Left ventricle myocardium superior (tissue), 1 donor: ENCODE measurements around the gene NDUFAF2. TPM values are rescaled to one million over a fixed set of nuclear protein-coding genes. Genes with fewer than 3 reads are reported as not detected.
"Not testable (repeated sequence)": the region's sequence is repeated elsewhere in the genome, so short reads cannot be mapped to it uniquely, and the experiment has no call there.

ENCODE experiments used
- ATAC-seq: fragments of 200-7000 bp; cut with Tn5 transposase; one replicate; pipeline ENCODE4 v1.9.1; 2020; ENCODE audit warnings: mild to moderate bottlenecking, moderate library complexity
- DNase-seq: peaks from one replicate; pipeline ENCODE4 v3.0.0-alpha.2; 2020
- intact Hi-C: fragments of 100-400 bp; cut with micrococcal nuclease; formaldehyde crosslinking; loops from one replicate; pipeline ENCODE4 v1.11.0; 2022
- total RNA-seq: library from RNA; stranded (reverse); fragmentation: NEBNext Ultra II Directional; extraction: Animal tissue kit (Norgen Biotek cat#: 25700); gene quantifications from one replicate; pipeline ENCODE4 v1.2.1, GENCODE V29; 2021
- donor health status: DM: no; HTN: yes; CAD: no; lungs with severe emphysema.

Gene NDUFAF2
- total RNA-seq, 1 donor from 2014 or later: 36.1 TPM

GRCh38 chr5:61029456-61030162 lies 84.6 kb downstream of the NDUFAF2 start:
- intact Hi-C loops: no loop called here
- ATAC-seq: peak; percentile 41
- no peak for DNase-seq

- DNase-seq (no peak), ATAC-seq (no peak)
- intact Hi-C loops: no loop called here
Observed at GRCh38 chr5:61030163-61030482, 85.1 kb downstream of the NDUFAF2 start.

DNA sequence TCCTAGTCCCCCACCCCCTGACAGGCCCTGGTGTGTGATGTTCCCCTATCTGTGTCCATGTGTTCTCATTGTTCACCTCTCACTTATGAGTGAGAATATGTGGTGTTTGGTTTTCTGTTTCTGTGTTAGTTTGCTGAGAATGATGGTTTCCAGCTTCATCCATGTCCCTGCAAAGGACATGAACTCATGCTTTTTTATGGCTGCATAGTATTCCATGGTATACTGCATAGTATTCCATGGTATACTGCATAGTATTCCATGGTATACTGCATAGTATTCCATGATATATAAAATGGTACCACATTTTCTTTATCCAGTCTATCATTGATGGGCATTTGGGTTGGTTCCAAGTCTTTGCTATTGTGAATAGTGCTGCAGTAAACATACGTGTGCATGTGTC lies 86.3 kb downstream of the NDUFAF2 start:
- ATAC-seq, DNase-seq, intact Hi-C loops: not testable (repeated sequence)

DNA sequence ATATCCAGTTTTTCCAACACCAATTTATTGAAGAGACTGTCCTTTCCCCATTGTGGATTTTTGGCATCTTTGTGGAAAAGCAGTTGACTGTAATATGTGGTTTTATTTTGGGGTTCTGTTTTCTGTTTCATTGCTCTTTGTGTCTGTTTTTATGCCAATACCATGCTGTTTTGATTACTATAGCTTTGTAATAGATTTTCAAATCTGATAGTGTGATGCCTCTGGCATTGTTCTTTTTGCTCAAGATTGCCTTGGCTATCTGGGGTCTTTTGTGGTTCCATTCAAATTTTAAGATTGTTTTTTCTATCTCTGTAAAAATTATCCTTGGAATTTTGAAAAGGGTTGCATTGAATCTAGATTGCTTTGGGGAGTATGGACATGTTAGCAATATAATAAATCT lies 99.5 kb downstream of the NDUFAF2 start:
- ATAC-seq (no peak), DNase-seq (no peak)
- intact Hi-C loops: no loop called here

GRCh38 chr5:61047346-61047745 lies 102.3 kb downstream of the NDUFAF2 start:
- DNase-seq (no peak), ATAC-seq (no peak)
- intact Hi-C loops: no loop called here

DNA sequence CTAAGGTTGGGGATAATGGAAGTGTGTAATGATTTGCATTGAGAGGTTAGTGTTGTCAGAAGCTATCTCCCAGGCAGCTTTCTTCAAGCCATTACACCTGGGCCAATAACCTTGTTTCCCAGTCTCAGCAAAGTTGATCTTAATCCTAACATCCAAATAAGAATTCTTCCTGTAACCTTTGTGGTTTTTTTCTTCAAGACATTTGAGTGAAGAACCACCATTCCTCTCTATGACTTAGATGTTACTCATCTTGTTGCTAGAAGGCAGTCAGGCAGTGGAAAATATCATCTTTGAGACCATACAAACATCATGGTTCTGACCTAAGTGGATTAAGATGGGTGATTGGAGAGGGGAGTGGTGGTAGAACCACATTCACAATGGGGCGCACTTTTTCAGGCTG lies 103.5 kb downstream of the NDUFAF2 start:
- ATAC-seq (no peak), DNase-seq (no peak)
- intact Hi-C loops: no loop called here

- DNase-seq (no peak), ATAC-seq (no peak)
- intact Hi-C loops: no loop called here
Observed at GRCh38 chr5:61050292-61050691, 105.3 kb downstream of the NDUFAF2 start.

DNA sequence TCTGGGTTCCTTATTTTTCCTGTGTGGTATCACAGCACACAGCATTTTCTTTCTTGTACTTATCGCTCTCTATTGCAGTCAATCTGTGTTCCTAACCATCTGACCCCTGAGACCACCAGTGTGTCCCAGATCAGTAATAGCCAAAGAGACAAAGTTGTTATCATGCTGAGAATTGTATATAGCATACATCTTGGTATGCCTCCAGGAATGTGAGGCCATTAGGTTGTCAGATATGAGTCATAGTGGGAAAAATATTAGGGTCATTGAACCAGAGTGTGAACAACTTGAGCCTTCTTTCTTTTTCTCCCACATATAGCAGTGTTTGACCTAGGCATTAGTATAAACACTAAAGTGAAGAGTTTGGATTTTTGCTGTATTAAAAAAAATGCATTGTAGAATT lies 106.3 kb downstream of the NDUFAF2 start:
- intact Hi-C loops: no loop called here
- ATAC-seq: no peak
- no peak for DNase-seq

GRCh38 chr5:61052882-61053281 lies 107.9 kb downstream of the NDUFAF2 start:
- ATAC-seq (no peak), DNase-seq (no peak)
- intact Hi-C loops: no loop called here

GRCh38 chr5:61053937-61054336 lies 108.9 kb downstream of the NDUFAF2 start:
- ATAC-seq: no peak
- DNase-seq: no peak
- intact Hi-C loops: no loop called here

GRCh38 chr5:61055434-61056006 lies 110.5 kb downstream of the NDUFAF2 start:
- DNase-seq (no peak), ATAC-seq (no peak)
- intact Hi-C loops: no loop called here

GRCh38 chr5:61059499-61059898 lies 114.5 kb downstream of the NDUFAF2 start:
- intact Hi-C loops: no loop called here
- no peak for ATAC-seq
- DNase-seq: no peak

GRCh38 chr5:61069150-61069549 lies 124.1 kb downstream of the NDUFAF2 start:
- DNase-seq (no peak), ATAC-seq (no peak)

DNA sequence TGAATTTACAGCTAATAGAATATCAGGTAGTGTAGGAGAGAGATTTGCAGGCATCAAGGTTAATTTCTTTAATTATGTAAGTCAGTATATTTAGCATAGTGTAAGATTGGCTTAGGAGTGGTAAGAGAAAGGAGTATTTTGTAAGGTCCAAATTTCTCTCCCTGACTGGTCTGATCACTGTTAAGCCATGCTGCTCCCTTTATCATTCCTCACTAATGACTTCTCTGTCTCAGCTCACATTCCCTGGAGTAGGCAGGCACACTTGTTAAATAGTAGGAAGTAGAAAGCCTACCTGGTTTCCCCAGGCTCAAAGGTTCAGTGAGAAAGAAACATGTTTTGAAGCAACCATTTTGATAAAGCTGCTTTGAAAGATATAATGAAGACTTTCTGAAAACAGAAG lies 126.5 kb downstream of the NDUFAF2 start:
- ATAC-seq: no peak
- no peak for DNase-seq
- intact Hi-C loops: no loop called here

More at GRCh38 chr5:61069150-61069549, 124.1 kb downstream of the NDUFAF2 start:
- intact Hi-C loops: no loop called here

GRCh38 chr5:61076626-61077025 lies 131.6 kb downstream of the NDUFAF2 start:
- DNase-seq (no peak), ATAC-seq (no peak)
- intact Hi-C loops: no loop called here

DNA sequence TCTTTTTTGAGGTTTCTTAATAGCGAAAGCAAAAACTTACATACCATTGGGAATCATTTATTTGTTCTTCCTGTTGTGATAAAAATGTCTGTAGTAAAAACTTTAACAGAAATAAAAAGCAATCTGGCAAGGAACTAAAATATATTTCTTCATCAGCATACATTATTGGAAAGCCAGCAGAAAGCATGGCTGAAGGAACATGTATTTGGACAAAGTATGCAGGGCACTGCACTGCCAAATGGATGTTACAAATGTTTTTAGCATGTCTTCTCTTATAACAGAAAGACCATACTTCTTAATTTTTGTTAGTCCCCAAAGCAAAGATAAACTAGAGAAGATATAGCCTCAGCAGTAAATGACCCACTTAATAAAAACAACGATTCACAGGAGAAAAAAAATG lies 136.7 kb downstream of the NDUFAF2 start:
- intact Hi-C loops: no loop called here
- DNase-seq (no peak), ATAC-seq (no peak)

DNA sequence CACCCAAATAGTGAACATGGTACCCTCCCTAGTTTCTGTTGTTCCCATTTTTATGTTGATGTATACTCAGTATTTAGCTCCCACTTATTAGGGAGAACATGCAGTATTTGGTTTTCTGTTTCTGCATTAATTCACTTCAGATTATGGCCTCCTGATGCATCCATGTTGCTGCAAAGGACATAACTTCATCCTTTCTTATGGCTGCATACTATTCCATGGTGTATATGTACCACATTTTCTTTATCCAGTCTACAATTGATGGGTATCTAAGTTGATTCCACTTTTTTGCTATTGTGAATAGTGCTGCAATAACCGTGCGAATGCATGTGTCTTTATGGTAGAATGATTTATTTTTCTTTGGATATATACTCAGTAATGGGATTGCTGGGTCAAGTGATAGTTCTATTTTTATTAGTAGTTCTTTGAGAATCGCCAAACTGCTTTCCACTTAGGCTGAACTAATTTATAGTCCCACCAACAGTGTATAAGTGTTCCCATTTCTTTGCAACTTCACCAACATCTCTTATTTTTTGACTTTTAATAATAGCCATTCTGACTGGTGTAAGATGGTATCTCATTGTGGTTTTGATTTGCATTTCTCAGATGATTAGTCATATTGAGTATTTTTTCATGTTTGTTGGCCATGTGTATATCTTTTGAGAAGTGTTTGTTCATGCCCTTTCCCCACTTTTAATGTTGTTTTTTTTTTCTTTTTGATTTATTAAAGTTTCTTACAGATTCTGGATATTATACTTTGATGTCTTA lies 137.7 kb downstream of the NDUFAF2 start:
- no peak for DNase-seq
- ATAC-seq: no peak
- intact Hi-C loops: no loop called here

- intact Hi-C loops: no loop called here
- DNase-seq: no peak
- no peak for ATAC-seq
Observed at GRCh38 chr5:61084658-61085057, 139.7 kb downstream of the NDUFAF2 start.

GRCh38 chr5:61085885-61086284 lies 140.9 kb downstream of the NDUFAF2 start:
- intact Hi-C loops: no loop called here

DNA sequence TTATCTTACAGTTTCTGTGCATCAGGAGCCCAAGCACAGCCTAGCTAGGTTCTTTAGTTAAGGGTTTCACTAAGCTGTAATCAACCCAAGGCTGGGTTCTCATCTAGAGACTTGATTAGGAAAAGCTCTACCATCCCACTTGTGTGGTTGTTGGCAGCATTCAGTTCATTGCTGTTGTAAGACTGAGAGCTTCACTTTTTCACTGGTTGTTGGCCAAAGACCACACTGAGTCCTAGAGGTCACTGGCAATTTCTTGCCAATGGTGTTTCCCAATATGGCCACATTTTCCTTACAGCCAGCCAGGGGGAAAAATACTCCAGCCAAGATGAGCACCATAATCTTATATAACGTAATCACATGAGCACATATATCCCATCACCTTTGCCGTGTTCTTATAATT lies 142.9 kb downstream of the NDUFAF2 start:
- no peak for ATAC-seq

More at GRCh38 chr5:61085885-61086284, 140.9 kb downstream of the NDUFAF2 start:
- ATAC-seq (no peak), DNase-seq (no peak)

GRCh38 chr5:61089351-61089750 lies 144.3 kb downstream of the NDUFAF2 start:
- no peak for ATAC-seq
- intact Hi-C loops: no loop called here

More for the DNA sequence above, 142.9 kb downstream of the NDUFAF2 start:
- DNase-seq: no peak
- intact Hi-C loops: no loop called here

More at GRCh38 chr5:61089351-61089750, 144.3 kb downstream of the NDUFAF2 start:
- DNase-seq: no peak
